H9 (cell line): ENCODE data around the gene UNC79. TPM values are rescaled to one million over a fixed set of nuclear protein-coding genes. Genes with fewer than 3 reads are reported as not detected.

ENCODE experiments used
- DNase-seq: peaks from one replicate; pipeline ENCODE4 v3.0.0-alpha.2; 2017
- H2AFZ ChIP-seq: one replicate; pipeline ENCODE4 v1.6.1; 2013; ENCODE audit warnings: mild to moderate bottlenecking, low read length, control low read depth, moderate library complexity
- H2AK5ac ChIP-seq: 2 replicates; pipeline ENCODE4 v1.6.1; 2013; ENCODE audit warnings: low read length, control low read depth, mixed read lengths; ENCODE audit not compliant: insufficient read length
- H2BK120ac ChIP-seq: one replicate; pipeline ENCODE4 v1.6.1; 2013; ENCODE audit warnings: low read depth, mild to moderate bottlenecking, low read length, control low read depth, inconsistent platforms; ENCODE audit not compliant: poor library complexity, severe bottlenecking
- H2BK12ac ChIP-seq: 2 replicates; pipeline ENCODE4 v1.6.1; 2013; ENCODE audit warnings: low read length, control low read depth, mixed read lengths, low read depth; ENCODE audit not compliant: insufficient read length
- H2BK15ac ChIP-seq: 2 replicates; pipeline ENCODE4 v1.6.1; 2013; ENCODE audit warnings: low read depth, low read length, control low read depth
- H2BK20ac ChIP-seq: one replicate; pipeline ENCODE4 v1.6.1; 2013; ENCODE audit warnings: low read depth, mild to moderate bottlenecking, low read length, control low read depth, inconsistent platforms; ENCODE audit not compliant: poor library complexity, severe bottlenecking
- H2BK5ac ChIP-seq: 2 replicates; pipeline ENCODE4 v1.6.1; 2013; ENCODE audit warnings: low read length, control low read depth, mixed read lengths; ENCODE audit not compliant: insufficient read length
- H3K14ac ChIP-seq: 2 replicates; pipeline ENCODE4 v1.6.1; 2013; ENCODE audit warnings: low read length, control low read depth; ENCODE audit not compliant: insufficient read depth
- H3K18ac ChIP-seq: 2 replicates; pipeline ENCODE4 v1.6.1; 2013; ENCODE audit warnings: low read depth, mild to moderate bottlenecking, mixed read lengths, low read length, control low read depth; ENCODE audit not compliant: insufficient read length
- H3K23ac ChIP-seq: 2 replicates; pipeline ENCODE4 v1.6.1; 2013; ENCODE audit warnings: low read length, control low read depth, mixed read lengths, low read depth; ENCODE audit not compliant: insufficient read length
- H3K23me2 ChIP-seq: 2 replicates; pipeline ENCODE4 v1.6.1; 2013; ENCODE audit warnings: low read depth, mild to moderate bottlenecking, mixed read lengths, low read length, control low read depth; ENCODE audit not compliant: insufficient read length, poor library complexity, severe bottlenecking
- H3K27ac ChIP-seq: 2 replicates; pipeline ENCODE4 v1.5.1; 2013; ENCODE audit warnings: low read length, control low read depth, mixed read lengths, low read depth; ENCODE audit not compliant: insufficient read length
- H3K27me3 ChIP-seq: 2 replicates; pipeline ENCODE4 v1.6.1; 2013; ENCODE audit warnings: low read length, control low read depth, inconsistent platforms; ENCODE audit not compliant: insufficient read depth
- H3K4ac ChIP-seq: 2 replicates; pipeline ENCODE4 v1.6.1; 2013; ENCODE audit warnings: low read depth, mild to moderate bottlenecking, control low read depth, inconsistent platforms, low read length, moderate library complexity
- H3K4me1 ChIP-seq: 2 replicates; pipeline ENCODE4 v1.6.1; 2013; ENCODE audit warnings: low read length, control low read depth, inconsistent platforms; ENCODE audit not compliant: insufficient read depth
- H3K4me2 ChIP-seq: 2 replicates; pipeline ENCODE4 v1.6.1; 2013; ENCODE audit warnings: low read length, control low read depth, mixed read lengths; ENCODE audit not compliant: insufficient read length, insufficient read depth
- H3K56ac ChIP-seq: 2 replicates; pipeline ENCODE4 v1.6.1; 2013; ENCODE audit warnings: low read depth, mild to moderate bottlenecking, mixed read lengths, low read length, control low read depth; ENCODE audit not compliant: insufficient read length
- H3K79me1 ChIP-seq: 2 replicates; pipeline ENCODE4 v1.6.1; 2013; ENCODE audit warnings: low read depth, mild to moderate bottlenecking, moderate library complexity, low read length, control low read depth, inconsistent platforms; ENCODE audit not compliant: insufficient read depth, poor library complexity, severe bottlenecking
- H3K79me2 ChIP-seq: 2 replicates; pipeline ENCODE4 v1.6.1; 2013; ENCODE audit warnings: low read length, control low read depth, inconsistent platforms; ENCODE audit not compliant: insufficient read depth
- H3K9ac ChIP-seq: 2 replicates; pipeline ENCODE4 v1.6.1; 2013; ENCODE audit warnings: low read length, control low read depth, mixed read lengths; ENCODE audit not compliant: insufficient read length; ENCODE audit errors: extremely low read depth
- H3K9me3 ChIP-seq: one replicate; pipeline ENCODE4 v1.6.1; 2013; ENCODE audit warnings: low read depth, low read length, inconsistent platforms; ENCODE audit not compliant: control insufficient read depth
- H3T11ph ChIP-seq: one replicate; pipeline ENCODE4 v1.6.1; 2013; ENCODE audit warnings: mild to moderate bottlenecking, low read length, control low read depth, inconsistent platforms
- H4K20me1 ChIP-seq: one replicate; pipeline ENCODE4 v1.6.1; 2013; ENCODE audit not compliant: control insufficient read depth, insufficient read length, insufficient read depth
- H4K5ac ChIP-seq: 2 replicates; pipeline ENCODE4 v1.6.1; 2013; ENCODE audit warnings: low read depth, mild to moderate bottlenecking, mixed read lengths, low read length, control low read depth; ENCODE audit not compliant: insufficient read length
- H4K8ac ChIP-seq: replicated peaks from 2 replicates; pipeline ENCODE4 v1.6.1; 2013; ENCODE audit warnings: low read length, control low read depth, mixed read lengths, low read depth; ENCODE audit not compliant: insufficient read length
- H4K91ac ChIP-seq: 2 replicates; pipeline ENCODE4 v1.6.1; 2013; ENCODE audit warnings: low read depth, mild to moderate bottlenecking, moderate library complexity, mixed read lengths, low read length, control low read depth; ENCODE audit not compliant: insufficient read length
- H3K27ac Mint-ChIP-seq, 3 experiments: 2 replicates in 2 of 3; 3 replicates in 1 of 3; pipeline ENCODE4 v1.8.0; 2020 to 2021; ENCODE audit warnings: mixed read lengths in 3 of 3, mild to moderate bottlenecking in 1 of 3, moderate library complexity in 1 of 3
- H3K27me3 Mint-ChIP-seq: 2 replicates; pipeline ENCODE4 v1.8.0; 2021; ENCODE audit warnings: low read depth, mild to moderate bottlenecking, moderate library complexity, mixed read lengths
- H3K36me3 Mint-ChIP-seq, 3 experiments: 2 replicates in 2 of 3; 3 replicates in 1 of 3; pipeline ENCODE4 v1.8.0; 2020 to 2021; ENCODE audit warnings: low read depth in 3 of 3, mixed read lengths in 3 of 3; ENCODE audit not compliant: insufficient read depth in 1 of 3
- H3K4me1 Mint-ChIP-seq, 2 experiments: 2 replicates each; pipeline ENCODE4 v1.8.0; 2020; ENCODE audit warnings: mixed read lengths in 2 of 2
- H3K4me3 Mint-ChIP-seq, 2 experiments: 2 replicates in 1 of 2; 3 replicates in 1 of 2; pipeline ENCODE4 v1.8.0; 2020 to 2021; ENCODE audit warnings: mild to moderate bottlenecking in 2 of 2, mixed read lengths in 2 of 2, moderate library complexity in 1 of 2
- H3K9me3 Mint-ChIP-seq, 2 experiments: 2 replicates in 1 of 2; 3 replicates in 1 of 2; pipeline ENCODE4 v1.8.0; 2020; ENCODE audit warnings: mild to moderate bottlenecking in 2 of 2, mixed read lengths in 2 of 2, moderate library complexity in 1 of 2
- WGBS: extraction: QIAGEN DNeasy Blood & Tissue Kit; methylation state at CpG from one replicate; pipeline ENCODE4 v1.1.7; 2013; ENCODE audit warnings: missing lambda C conversion rate, low lambda C conversion rate, mixed read lengths; ENCODE audit not compliant: insufficient read length; ENCODE audit errors: extremely low coverage; 5-methylcytosine and 5-hydroxymethylcytosine counted together
- total RNA-seq: library from RNA; stranded (reverse); gene quantifications from 2 replicates; pipeline ENCODE4 v1.2.1, GENCODE V29; 2021
- TF ChIP-seq, protein P1 (sequence below): fragments of 200-600 bp; sonication (generic); conservative IDR thresholded peaks from 3 replicates; pipeline ENCODE4 v1.8.0; 2021; ENCODE audit warnings: antibody characterized with exemption, mild to moderate bottlenecking

UNC79 gene
- total RNA-seq, 1 experiment from 2014 or later, result 3.0 TPM

DNA sequence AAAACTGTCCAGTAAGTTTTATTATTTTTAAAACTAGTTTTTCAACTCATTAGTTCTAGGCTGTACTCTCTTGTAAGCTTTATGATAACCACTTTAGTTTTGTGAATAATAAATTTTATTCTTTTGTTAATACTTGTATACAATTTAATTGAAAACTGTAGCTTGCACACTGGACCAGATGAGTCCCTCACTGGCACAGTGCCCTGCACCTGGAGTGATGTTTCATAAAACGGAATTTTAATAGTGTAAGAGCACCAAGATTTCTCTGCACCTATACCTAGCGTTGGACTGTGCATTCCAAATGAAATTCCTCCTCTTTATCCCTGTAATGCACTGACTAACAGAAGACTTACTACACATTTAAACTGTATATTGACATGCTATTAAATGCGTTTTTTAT, 276.7 kb downstream of the UNC79 start:
- H3K4me1 Mint-ChIP-seq, result peaks cover 6 to 8% of the 10 kb centered on the region in 2 experiments
- Histone ChIP-seq H3K79me2 (no peaks in the 10 kb centered on the region), H3K9me3 (no peaks in the 10 kb centered on the region), H3T11ph (no peak overlapping the region), H2AFZ (no peak overlapping the region), H4K8ac (no peak overlapping the region), H2BK15ac (no peak overlapping the region), H4K5ac (no peak overlapping the region), H3K56ac (no peak overlapping the region), H3K14ac (no peak overlapping the region), H3K9ac (no peak overlapping the region), H2AK5ac (no peak overlapping the region), H4K91ac (no peak overlapping the region), H3K4me2 (no peak overlapping the region), H2BK12ac (no peak overlapping the region), H3K4me1 (no peaks in the 10 kb centered on the region; the same call in 1 of the 2 replicates), H3K27ac (no peak overlapping the region), H4K20me1 (no peaks in the 10 kb centered on the region), H3K79me1 (no peaks in the 10 kb centered on the region), H3K27me3 (no peaks in the 10 kb centered on the region), H2BK20ac (no peak overlapping the region), H3K18ac (no peak overlapping the region), H3K23me2 (no peaks in the 10 kb centered on the region), H3K23ac (no peak overlapping the region), H3K4ac (no peak overlapping the region), H2BK5ac (no peak overlapping the region), H2BK120ac (no peak overlapping the region)
- no peaks in the 10 kb centered on the region for H3K9me3 Mint-ChIP-seq
- WGBS, result no CpG with 5 or more reads among the region's 3 CpGs
- no peaks in the 10 kb centered on the region; a peak in 1 of 7 replicates for H3K36me3 Mint-ChIP-seq
- TF ChIP-seq, protein P1, sequence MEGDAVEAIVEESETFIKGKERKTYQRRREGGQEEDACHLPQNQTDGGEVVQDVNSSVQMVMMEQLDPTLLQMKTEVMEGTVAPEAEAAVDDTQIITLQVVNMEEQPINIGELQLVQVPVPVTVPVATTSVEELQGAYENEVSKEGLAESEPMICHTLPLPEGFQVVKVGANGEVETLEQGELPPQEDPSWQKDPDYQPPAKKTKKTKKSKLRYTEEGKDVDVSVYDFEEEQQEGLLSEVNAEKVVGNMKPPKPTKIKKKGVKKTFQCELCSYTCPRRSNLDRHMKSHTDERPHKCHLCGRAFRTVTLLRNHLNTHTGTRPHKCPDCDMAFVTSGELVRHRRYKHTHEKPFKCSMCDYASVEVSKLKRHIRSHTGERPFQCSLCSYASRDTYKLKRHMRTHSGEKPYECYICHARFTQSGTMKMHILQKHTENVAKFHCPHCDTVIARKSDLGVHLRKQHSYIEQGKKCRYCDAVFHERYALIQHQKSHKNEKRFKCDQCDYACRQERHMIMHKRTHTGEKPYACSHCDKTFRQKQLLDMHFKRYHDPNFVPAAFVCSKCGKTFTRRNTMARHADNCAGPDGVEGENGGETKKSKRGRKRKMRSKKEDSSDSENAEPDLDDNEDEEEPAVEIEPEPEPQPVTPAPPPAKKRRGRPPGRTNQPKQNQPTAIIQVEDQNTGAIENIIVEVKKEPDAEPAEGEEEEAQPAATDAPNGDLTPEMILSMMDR, result no peak
- no peak overlapping the region for H3K4me3 Mint-ChIP-seq
- no peaks in the 10 kb centered on the region; the same call in 1 of the 2 replicates for H3K27me3 Mint-ChIP-seq
- H3K27ac Mint-ChIP-seq, result no peak overlapping the region
- DNase-seq, result no peak
